H1 (cell line): Measurements from ENCODE around the gene MKRN2OS. TPM values are rescaled to one million over a fixed set of nuclear protein-coding genes. Genes with fewer than 3 reads are reported as not detected.

Source experiments
- CHD2 ChIP-seq: IDR thresholded peaks from 2 replicates; pipeline ENCODE4 v1.6.1; 2012; ENCODE audit warnings: low read length, improper control_type of control experiment
- GABPA ChIP-seq: IDR thresholded peaks from 2 replicates; pipeline ENCODE4 v1.6.1; 2011; ENCODE audit warnings: mild to moderate bottlenecking, low read length, moderate library complexity, borderline replicate concordance; ENCODE audit not compliant: insufficient read depth
- HDAC6 ChIP-seq: IDR thresholded peaks from one replicate; pipeline ENCODE4 v1.7.1; 2012; ENCODE audit warnings: low read depth, mild to moderate bottlenecking, inconsistent platforms, low read length, moderate library complexity
- JUND ChIP-seq: IDR thresholded peaks from 2 replicates; pipeline ENCODE4 v1.6.1; 2011; ENCODE audit warnings: mild to moderate bottlenecking, improper control_type of control experiment, low read length
- NANOG ChIP-seq: IDR thresholded peaks from 2 replicates; pipeline ENCODE4 v1.6.1; 2011; ENCODE audit warnings: low read length, low read depth, mild to moderate bottlenecking, inconsistent platforms; ENCODE audit not compliant: insufficient read depth, poor library complexity, severe bottlenecking
- PHF8 ChIP-seq: fragments of 200-600 bp; sonication (generic); conservative IDR thresholded peaks from 2 replicates; pipeline ENCODE4 v1.7.1; 2012; ENCODE audit warnings: low read depth, mild to moderate bottlenecking, inconsistent platforms, low read length, moderate library complexity
- SAP30 ChIP-seq: fragments of 300-600 bp; sonication (generic); IDR thresholded peaks from 2 replicates; pipeline ENCODE4 v1.7.1; 2012; ENCODE audit warnings: low read length, moderate library complexity, mild to moderate bottlenecking, inconsistent platforms; ENCODE audit not compliant: insufficient read depth, insufficient replicate concordance
- SIRT6 ChIP-seq: IDR thresholded peaks from one replicate; pipeline ENCODE4 v1.7.1; 2012; ENCODE audit warnings: low read length, inconsistent platforms
- TAF7 ChIP-seq: optimal IDR thresholded peaks from 2 replicates; pipeline ENCODE3; 2011; ENCODE audit warnings: low read depth, mild to moderate bottlenecking, inconsistent platforms, low read length, moderate library complexity, borderline replicate concordance
- polyA plus RNA-seq, 7 experiments: library from polyadenylated mRNA; depleted of rRNA in 3 of 7; stranded (reverse) in 5 of 7; unstranded in 2 of 7; fragments of >200 nt in 5 of 7; fragments of 200-250 nt in 2 of 7; gene quantifications; 1 replicate in 5 of 7; 2 replicates in 1 of 7; 4 replicates in 1 of 7; pipeline versions ENCODE4 v1.2.1 to v1.2.3, GENCODE V29; 2011 to 2013; ENCODE audit warnings: missing spikeins in 2 of 7, mixed read lengths in 2 of 7
- total RNA-seq: library from RNA; stranded (reverse); fragmentation: NEBNext Ultra II Directional; extraction: Animal tissue kit (Norgen Biotek cat#: 25700); gene quantifications from 2 replicates; pipeline ENCODE4 v1.2.1, GENCODE V29; 2021

The MKRN2OS gene
- total and polyA plus RNA-seq, 2 of the 8 experiments (the other 6 are each of a cell fraction or from before 2014, with no cell fraction given), result 0.15 to 0.41 TPM

DNA sequence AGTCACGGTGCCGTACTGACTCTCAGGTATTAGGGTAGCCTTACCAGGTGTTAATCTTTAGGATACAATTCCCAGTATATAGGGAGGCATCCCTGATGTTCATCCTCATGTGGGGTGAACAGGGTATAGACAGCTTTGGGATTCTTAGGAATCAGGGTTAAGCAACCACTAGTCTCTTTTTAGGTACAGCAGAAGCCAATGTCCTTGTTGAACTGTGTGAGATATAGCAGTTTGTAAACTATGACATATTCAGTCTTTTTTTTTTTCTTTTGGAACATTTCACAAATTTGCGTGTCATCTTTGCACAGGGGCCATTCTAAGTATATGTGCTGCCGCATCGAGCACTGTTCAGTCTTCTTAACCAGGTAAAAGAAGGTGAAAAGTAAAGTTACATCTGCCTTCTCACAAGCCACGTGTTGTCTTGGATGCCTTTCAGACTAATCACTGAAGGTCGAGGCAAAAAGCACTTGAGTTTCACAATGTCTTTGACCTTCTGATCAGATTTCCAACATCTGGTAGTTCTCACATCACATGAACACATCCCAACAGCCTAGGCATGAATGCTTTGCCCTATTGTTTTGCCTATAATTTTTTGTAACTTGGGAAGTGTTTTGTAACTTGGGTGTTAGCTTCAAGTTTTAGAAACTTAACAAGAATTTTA, 43.8 kb downstream of the MKRN2OS start (continued):
- TF ChIP-seq PHF8 (no peak), SAP30 (no peak), SIRT6 (no peak), CHD2 (no peak), TAF7 (no peak), JUND (no peak), GABPA (no peak), NANOG (no peak), HDAC6 (no peak)
